Measurements from ENCODE around the gene RALGDS. TPM values are rescaled to one million over a fixed set of nuclear protein-coding genes. Genes with fewer than 3 reads are reported as not detected.

The RALGDS gene
- total RNA-seq, 1 experiment from 2014 or later: 40.1 TPM

DNA sequence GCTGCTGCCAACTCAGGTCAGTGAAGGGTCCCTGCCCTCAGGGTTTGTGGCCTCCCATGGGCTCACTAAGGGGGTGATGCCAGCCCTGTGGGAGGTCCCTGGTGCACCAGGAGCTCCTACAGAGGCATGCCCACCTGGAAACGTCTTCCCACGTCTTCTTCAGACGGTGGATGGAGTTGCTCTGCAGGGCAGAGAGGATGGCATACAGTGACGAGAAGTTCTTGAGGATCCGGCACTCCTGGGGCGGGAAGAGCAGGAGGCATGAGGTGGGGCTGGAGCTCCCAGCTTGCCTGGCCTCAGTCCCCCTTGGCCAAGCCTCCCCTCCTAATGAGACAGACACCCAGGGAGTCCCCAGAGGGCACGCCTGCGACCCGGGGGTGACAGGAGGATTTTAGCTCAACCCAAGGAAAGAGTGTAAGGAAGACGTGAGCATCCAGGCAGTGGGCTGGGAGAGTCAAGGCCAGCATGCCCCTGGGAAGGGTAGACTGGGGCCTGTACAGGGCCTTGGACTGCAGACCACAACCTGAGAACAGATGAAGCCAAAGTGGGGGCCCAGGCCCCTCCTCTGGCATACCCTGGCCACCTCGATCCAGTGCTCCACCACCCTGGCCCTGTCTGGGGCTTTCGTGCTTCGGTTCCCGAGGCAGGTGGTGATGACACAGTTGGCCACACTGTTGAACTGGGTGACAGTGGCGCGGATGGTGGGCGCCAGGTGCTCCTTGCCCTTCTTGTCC is 14.4 kb downstream of the RALGDS start:
- BruUV-seq (replicated peaks): no TSS peak
- Histone ChIP-seq H3K27me3 (replicated peaks; ENCODE audit: insufficient read depth, low read depth, low read length, poor library complexity) (no peaks in the 10 kb centered on the region), H3K4me1 (ENCODE audit: insufficient read depth, low read length, poor library complexity, severe bottlenecking) (no peaks in the 10 kb centered on the region), H3K36me3 (ENCODE audit: insufficient read depth, low read length, poor library complexity, severe bottlenecking) (peaks cover 64% of the 10 kb centered on the region), H3K27ac (ENCODE audit: low read depth, low read length, poor library complexity, severe bottlenecking) (no peak overlapping the region), H3K9me3 (ENCODE audit: low read depth, low read length, poor library complexity, severe bottlenecking) (no peaks in the 10 kb centered on the region), H3K4me3 (ENCODE audit: low read depth, low read length, poor library complexity, severe bottlenecking) (no peak overlapping the region)
- intact Hi-C loops (cut with micrococcal nuclease; ENCODE audit: unreplicated experiment): no loop called here
- POLR2A ChIA-PET (ENCODE audit: low non-redundant PET): no interaction called here
- no peak for DNase-seq (ENCODE audit: low spot score)
- no peak for TF ChIP-seq EZH2 (IDR thresholded peaks at IDR 0.05; ENCODE audit: borderline replicate concordance, low read depth, low read length, poor library complexity, severe bottlenecking)
- TF ChIP-seq, protein P1, sequence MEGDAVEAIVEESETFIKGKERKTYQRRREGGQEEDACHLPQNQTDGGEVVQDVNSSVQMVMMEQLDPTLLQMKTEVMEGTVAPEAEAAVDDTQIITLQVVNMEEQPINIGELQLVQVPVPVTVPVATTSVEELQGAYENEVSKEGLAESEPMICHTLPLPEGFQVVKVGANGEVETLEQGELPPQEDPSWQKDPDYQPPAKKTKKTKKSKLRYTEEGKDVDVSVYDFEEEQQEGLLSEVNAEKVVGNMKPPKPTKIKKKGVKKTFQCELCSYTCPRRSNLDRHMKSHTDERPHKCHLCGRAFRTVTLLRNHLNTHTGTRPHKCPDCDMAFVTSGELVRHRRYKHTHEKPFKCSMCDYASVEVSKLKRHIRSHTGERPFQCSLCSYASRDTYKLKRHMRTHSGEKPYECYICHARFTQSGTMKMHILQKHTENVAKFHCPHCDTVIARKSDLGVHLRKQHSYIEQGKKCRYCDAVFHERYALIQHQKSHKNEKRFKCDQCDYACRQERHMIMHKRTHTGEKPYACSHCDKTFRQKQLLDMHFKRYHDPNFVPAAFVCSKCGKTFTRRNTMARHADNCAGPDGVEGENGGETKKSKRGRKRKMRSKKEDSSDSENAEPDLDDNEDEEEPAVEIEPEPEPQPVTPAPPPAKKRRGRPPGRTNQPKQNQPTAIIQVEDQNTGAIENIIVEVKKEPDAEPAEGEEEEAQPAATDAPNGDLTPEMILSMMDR (conservative IDR thresholded peaks at IDR 0.05; ENCODE audit: low read depth, low read length): no peak
- CTCF ChIA-PET: no interaction called here

DNA sequence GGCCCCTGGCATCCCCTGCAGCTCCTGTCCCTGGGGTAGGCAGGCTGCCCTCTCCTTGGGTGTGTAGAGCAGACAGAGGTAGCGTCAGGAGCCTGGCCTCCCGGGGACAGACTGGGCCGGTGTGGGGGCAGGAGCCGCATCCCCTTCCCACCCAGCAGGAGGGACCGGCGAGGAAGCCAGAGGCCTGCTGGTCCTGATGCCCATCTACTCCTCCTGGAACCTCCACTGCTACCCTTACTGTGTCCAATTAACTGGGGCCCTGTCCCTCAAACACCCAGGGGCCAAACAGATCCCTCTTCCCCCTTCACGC is 15.6 kb downstream of the RALGDS start:
- no peak for DNase-seq (ENCODE audit: low spot score)
- CTCF ChIA-PET: no interaction called here
- no TSS peak for BruUV-seq (replicated peaks)

DNA sequence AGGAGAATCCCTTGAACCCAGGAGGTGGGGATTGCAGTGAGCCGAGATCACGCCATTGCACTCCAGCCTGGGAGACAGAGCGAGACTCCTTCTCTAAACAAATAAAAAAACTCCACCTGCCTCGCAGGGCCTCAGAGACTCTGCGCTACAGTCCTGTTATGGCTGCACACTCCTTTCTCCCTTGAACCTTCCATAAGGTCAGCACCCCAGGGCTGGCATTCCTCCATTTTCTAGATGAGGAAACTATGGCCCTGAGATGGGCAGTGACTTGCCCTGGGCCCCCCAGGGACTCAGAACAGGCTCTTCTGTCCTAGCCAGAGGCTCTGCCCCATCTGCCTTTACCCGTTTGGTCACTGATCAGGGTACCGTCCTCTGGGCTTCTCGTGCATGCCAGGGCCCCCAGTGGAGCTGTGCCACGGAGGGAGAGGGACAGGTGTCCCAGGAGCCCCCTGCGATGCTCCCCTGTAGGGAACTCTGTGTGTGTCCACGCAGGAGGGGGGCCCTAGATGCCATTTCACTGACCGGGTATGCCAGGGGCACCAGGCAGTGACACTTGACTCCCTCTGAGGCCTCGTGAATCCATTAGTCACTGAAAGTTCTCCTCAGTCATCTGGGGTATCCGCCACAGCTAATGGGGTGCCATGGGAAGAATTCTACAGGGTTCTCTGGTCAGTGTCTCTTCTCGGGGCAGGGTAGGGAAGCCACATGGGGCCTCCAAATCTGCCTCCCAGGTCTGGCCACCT is 16.2 kb downstream of the RALGDS start:
- TF ChIP-seq, protein P1 (conservative IDR thresholded peaks at IDR 0.05; ENCODE audit: low read depth, low read length): no peak
- no peak for TF ChIP-seq EZH2 (IDR thresholded peaks at IDR 0.05; ENCODE audit: borderline replicate concordance, low read depth, low read length, poor library complexity, severe bottlenecking)
- H3K4me3 ChIP-seq (ENCODE audit: low read depth, low read length, poor library complexity, severe bottlenecking): no peak overlapping the region
- no peaks in the 10 kb centered on the region for H3K4me1 ChIP-seq (ENCODE audit: insufficient read depth, low read length, poor library complexity, severe bottlenecking)
- BruUV-seq (replicated peaks): no TSS peak
- H3K27me3 ChIP-seq (replicated peaks; ENCODE audit: insufficient read depth, low read depth, low read length, poor library complexity): no peaks in the 10 kb centered on the region
- H3K27ac ChIP-seq (ENCODE audit: low read depth, low read length, poor library complexity, severe bottlenecking): no peak overlapping the region
- CTCF ChIA-PET: no interaction called here
- no peaks in the 10 kb centered on the region for H3K9me3 ChIP-seq (ENCODE audit: low read depth, low read length, poor library complexity, severe bottlenecking)
- POLR2A ChIA-PET (ENCODE audit: low non-redundant PET): no interaction called here
- peaks cover 80% of the 10 kb centered on the region for H3K36me3 ChIP-seq (ENCODE audit: insufficient read depth, low read length, poor library complexity, severe bottlenecking)
- intact Hi-C loops (cut with micrococcal nuclease; ENCODE audit: unreplicated experiment): no loop called here
- no peak for DNase-seq (ENCODE audit: low spot score)

More for the DNA sequence above, 15.6 kb downstream of the RALGDS start:
- no peak overlapping the region for H3K27ac ChIP-seq (ENCODE audit: low read depth, low read length, poor library complexity, severe bottlenecking)
- H3K4me3 ChIP-seq (ENCODE audit: low read depth, low read length, poor library complexity, severe bottlenecking): no peak overlapping the region
- TF ChIP-seq, protein P1 (conservative IDR thresholded peaks at IDR 0.05; ENCODE audit: low read depth, low read length): no peak
- TF ChIP-seq EZH2 (IDR thresholded peaks at IDR 0.05; ENCODE audit: borderline replicate concordance, low read depth, low read length, poor library complexity, severe bottlenecking): no peak
- intact Hi-C loops (cut with micrococcal nuclease; ENCODE audit: unreplicated experiment): no loop called here
- POLR2A ChIA-PET (ENCODE audit: low non-redundant PET): no interaction called here
- no peaks in the 10 kb centered on the region for H3K27me3 ChIP-seq (replicated peaks; ENCODE audit: insufficient read depth, low read depth, low read length, poor library complexity)
- H3K9me3 ChIP-seq (ENCODE audit: low read depth, low read length, poor library complexity, severe bottlenecking): no peaks in the 10 kb centered on the region
- peaks cover 77% of the 10 kb centered on the region for H3K36me3 ChIP-seq (ENCODE audit: insufficient read depth, low read length, poor library complexity, severe bottlenecking)
- H3K4me1 ChIP-seq (ENCODE audit: insufficient read depth, low read length, poor library complexity, severe bottlenecking): no peaks in the 10 kb centered on the region

Measured in A673 (cell line).